HepG2 (cell line): ENCODE data around the gene CFAP210. TPM values are rescaled to one million over a fixed set of nuclear protein-coding genes. Genes with fewer than 3 reads are reported as not detected.
A peak's percentile ranks its signal among the peaks of the same experiment; 100 is the strongest.

Experiments used
- BRCA1 ChIP-seq: sonication (generic); formaldehyde crosslinking; IDR thresholded peaks from 2 replicates; pipeline ENCODE4 v1.4.0; 2020; ENCODE audit warnings: missing genetic modification reagents
- HMGXB3 ChIP-seq: sonication (generic); formaldehyde crosslinking; IDR thresholded peaks from 2 replicates; pipeline ENCODE4 v1.4.0; 2020; ENCODE audit warnings: missing genetic modification reagents, borderline replicate concordance
- IKZF5 ChIP-seq: IDR thresholded peaks from 2 replicates; pipeline ENCODE4 v1.6.1; 2018; ENCODE audit warnings: missing genetic modification reagents, mild to moderate bottlenecking, missing compliant biosample characterization
- PRDM15 ChIP-seq: sonication (generic); formaldehyde crosslinking; IDR thresholded peaks from 2 replicates; pipeline ENCODE4 v1.4.0; 2020; ENCODE audit warnings: missing genetic modification reagents
- SIX4 ChIP-seq: sonication (generic); formaldehyde crosslinking; IDR thresholded peaks from 2 replicates; pipeline ENCODE4 v1.4.0; 2020; ENCODE audit warnings: missing genetic modification reagents
- SNAPC4 ChIP-seq: sonication (generic); formaldehyde crosslinking; IDR thresholded peaks from 2 replicates; pipeline ENCODE4 v1.4.0; 2020; ENCODE audit warnings: mild to moderate bottlenecking, missing genetic modification reagents
- ZHX1 ChIP-seq: sonication (generic); formaldehyde crosslinking; IDR thresholded peaks from 2 replicates; pipeline ENCODE4 v1.8.1; 2022; ENCODE audit warnings: low read depth, mild to moderate bottlenecking, missing genetic modification reagents
- ZNF274 ChIP-seq: sonication (generic); formaldehyde crosslinking; IDR thresholded peaks from 2 replicates; pipeline ENCODE4 v1.5.1; 2020; ENCODE audit warnings: mild to moderate bottlenecking, missing genetic modification reagents
- ZNF773 ChIP-seq: sonication (generic); formaldehyde crosslinking; IDR thresholded peaks from 2 replicates; pipeline ENCODE4 v1.4.0; 2020; ENCODE audit warnings: missing genetic modification reagents, borderline replicate concordance
- ZNF792 ChIP-seq: IDR thresholded peaks from 2 replicates; pipeline ENCODE4 v1.6.1; 2016
- polyA plus RNA-seq, 8 experiments: library from polyadenylated mRNA; depleted of rRNA in 3 of 8; stranded (reverse) in 7 of 8; unstranded in 1 of 8; fragments of >200 nt; fragmentation: Illumina TruSeq in 4 of 8; extraction: Trizol in 4 of 8; gene quantifications; 2 replicates each; pipeline versions ENCODE4 v1.2.1 to v1.2.3, GENCODE V29; 2011 to 2016; ENCODE audit warnings: low read depth in 4 of 8, missing spikeins in 1 of 8, mixed read lengths in 1 of 8; ENCODE audit not compliant: insufficient read depth in 1 of 8
- total RNA-seq, 5 experiments: library from RNA; depleted of rRNA; stranded (reverse); fragments of >200 nt; fragmentation: Illumina TruSeq; extraction: Trizol; gene quantifications; 2 replicates each; pipeline ENCODE4 v1.2.3, GENCODE V29; 2016; ENCODE audit warnings: low read depth in 1 of 5

Gene CFAP210
- total and polyA plus RNA-seq, 2 of the 13 experiments (the other 11 are each of a cell fraction or from before 2014, with no cell fraction given), result 0.18 TPM; not detected in 1

- TF ChIP-seq HMGXB3, result peak; percentile 93; the same call in 1 of the 2 replicates
- peak; percentile 88; the same call in 1 of the 2 replicates for TF ChIP-seq IKZF5 (CRISPR knock-in tag)
- peak; percentile 96 for TF ChIP-seq ZNF274
- no peak for TF ChIP-seq SIX4 (CRISPR knock-in tag)
- TF ChIP-seq ZNF792 (CRISPR knock-in tag), result peak; percentile 73
- TF ChIP-seq BRCA1 (CRISPR knock-in tag), result peak; percentile 90
- no peak for TF ChIP-seq PRDM15 (CRISPR knock-in tag)
- peak; percentile 88 for TF ChIP-seq SNAPC4 (CRISPR knock-in tag)
- no peak for TF ChIP-seq ZNF773 (CRISPR knock-in tag)
- TF ChIP-seq ZHX1 (CRISPR knock-in tag), result peak; percentile 93
Observed at GRCh38 chr2:169694113-169694893, at the start of gene CFAP210, which contains the start of gene PHOSPHO2 (continued).
